GM10266 (cell line): ENCODE data around the gene BRD2.
A peak's percentile ranks its signal among the peaks of the same experiment; 100 is the strongest.

Experiments
- DNase-seq: peaks from one replicate; pipeline ENCODE4 v3.0.0; 2012; ENCODE audit errors: extremely low spot score
- TF ChIP-seq, protein P1 (sequence below): IDR thresholded peaks from 2 replicates; pipeline ENCODE4 v1.5.1; 2012; ENCODE audit warnings: mild to moderate bottlenecking, low read depth; ENCODE audit not compliant: control insufficient read depth, insufficient read depth; ENCODE audit errors: missing control alignments

BRD2 gene

DNA sequence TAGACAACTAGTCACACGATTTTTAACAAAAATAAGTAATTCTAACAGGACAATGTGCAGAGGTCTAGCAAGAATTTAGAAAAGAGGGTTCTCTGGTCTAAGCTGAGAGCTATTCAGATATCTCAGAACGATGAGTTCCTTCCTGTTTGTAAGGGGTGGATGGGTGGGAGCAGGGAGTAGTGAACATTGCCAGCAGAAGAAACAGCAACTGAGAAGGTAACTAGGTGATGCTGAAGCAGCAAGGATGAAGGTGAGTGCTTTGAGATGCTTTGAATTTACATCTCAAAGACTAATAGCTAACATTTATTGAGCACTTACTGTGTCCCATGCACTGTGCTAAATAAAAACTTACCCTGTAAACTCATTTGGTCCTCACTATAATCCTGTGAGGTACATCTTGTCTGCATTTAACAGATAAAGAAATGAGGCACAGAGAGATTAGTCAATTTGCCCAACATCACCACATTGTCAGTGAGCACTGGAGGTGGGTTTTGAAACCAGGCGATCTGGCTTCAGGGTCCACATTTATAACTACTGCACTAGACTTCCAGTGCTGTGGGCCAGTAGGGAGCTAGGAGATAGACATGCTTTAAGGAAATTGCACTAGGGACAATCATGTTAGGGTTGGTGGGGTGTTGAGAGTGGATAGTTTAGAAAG is 15.7 kb downstream of the BRD2 start:
- no peak for DNase-seq

DNA sequence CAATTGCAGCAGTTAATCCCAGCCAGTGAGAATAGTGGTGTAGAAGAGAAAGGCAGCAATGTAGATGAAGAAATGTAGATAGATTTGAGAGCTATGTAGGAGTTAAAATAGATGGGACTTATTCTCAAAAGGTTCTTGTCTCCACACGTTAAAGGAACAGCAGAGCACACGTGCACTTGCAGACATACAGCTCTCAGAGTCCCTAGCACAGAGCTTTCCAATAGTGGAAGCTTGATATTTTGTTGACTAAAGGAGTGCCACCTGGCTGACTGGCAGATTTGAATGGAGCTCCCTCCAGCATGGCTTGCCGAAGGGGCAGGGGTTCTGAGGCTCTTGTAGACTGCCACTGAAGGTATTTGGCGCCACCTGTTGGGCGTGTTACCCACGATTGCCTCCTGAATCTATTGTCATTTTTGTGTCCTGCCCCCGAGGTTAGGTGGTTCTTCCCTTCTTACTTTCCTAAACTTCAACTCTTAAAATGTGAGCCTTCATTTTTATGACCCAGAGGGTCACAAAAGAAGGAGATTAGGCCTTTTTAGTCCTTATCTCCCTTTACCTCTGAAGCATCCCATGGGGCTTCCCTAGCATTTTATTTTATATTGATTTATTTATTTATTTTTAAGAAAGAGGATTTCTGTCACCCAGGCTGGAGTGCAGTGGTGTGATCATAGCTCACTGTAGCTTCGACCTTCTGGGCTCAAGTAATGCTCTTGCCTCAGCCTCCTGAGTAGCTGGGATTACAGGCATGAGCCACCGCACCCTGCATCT is 16.4 kb downstream of the BRD2 start:
- TF ChIP-seq, protein P1, sequence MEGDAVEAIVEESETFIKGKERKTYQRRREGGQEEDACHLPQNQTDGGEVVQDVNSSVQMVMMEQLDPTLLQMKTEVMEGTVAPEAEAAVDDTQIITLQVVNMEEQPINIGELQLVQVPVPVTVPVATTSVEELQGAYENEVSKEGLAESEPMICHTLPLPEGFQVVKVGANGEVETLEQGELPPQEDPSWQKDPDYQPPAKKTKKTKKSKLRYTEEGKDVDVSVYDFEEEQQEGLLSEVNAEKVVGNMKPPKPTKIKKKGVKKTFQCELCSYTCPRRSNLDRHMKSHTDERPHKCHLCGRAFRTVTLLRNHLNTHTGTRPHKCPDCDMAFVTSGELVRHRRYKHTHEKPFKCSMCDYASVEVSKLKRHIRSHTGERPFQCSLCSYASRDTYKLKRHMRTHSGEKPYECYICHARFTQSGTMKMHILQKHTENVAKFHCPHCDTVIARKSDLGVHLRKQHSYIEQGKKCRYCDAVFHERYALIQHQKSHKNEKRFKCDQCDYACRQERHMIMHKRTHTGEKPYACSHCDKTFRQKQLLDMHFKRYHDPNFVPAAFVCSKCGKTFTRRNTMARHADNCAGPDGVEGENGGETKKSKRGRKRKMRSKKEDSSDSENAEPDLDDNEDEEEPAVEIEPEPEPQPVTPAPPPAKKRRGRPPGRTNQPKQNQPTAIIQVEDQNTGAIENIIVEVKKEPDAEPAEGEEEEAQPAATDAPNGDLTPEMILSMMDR = peak; percentile 92
- peak; percentile 68 for DNase-seq

More for the DNA sequence above, 15.7 kb downstream of the BRD2 start:
- TF ChIP-seq, protein P1 = no peak

DNA sequence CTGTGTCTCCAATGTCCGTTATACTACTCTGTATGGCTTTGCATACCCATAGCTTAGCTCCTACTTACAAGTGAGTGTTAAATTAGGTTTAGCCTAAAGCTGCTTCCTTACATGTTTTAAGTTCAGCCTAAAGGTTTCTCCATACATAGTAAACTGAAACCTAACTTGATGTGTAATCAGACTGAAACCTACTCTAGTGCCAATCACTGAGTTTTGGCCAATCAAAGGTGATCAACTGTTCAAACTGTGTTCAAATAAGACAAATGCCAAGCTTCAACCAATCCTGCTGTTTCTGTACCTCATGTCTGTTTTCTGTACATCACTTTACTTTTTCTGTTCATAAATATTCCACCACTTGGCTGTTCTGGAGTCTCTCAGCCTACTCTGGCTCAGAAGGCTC is 21.0 kb downstream of the BRD2 start:
- TF ChIP-seq, protein P1 = no peak
- no peak for DNase-seq

DNA sequence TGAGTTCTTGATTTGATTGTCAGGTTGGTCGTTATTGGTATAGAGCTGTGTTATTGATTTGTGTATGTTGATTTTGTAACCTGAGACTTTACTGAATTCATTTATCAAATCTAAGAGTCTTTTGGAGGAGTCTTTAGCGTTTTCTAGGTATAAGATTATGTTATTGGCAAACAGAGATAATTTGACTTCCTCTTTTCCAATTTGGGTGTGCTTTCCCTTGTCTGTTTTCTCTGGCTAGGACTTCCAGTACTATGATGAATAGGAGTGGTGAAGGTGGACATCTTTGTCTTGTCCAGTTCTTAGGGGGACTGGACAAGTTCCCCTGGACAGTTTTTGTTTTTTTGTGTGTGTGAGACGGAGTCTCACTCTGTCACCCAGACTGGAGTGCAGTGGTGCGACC is 23.6 kb downstream of the BRD2 start:
- TF ChIP-seq, protein P1 = no peak

DNA sequence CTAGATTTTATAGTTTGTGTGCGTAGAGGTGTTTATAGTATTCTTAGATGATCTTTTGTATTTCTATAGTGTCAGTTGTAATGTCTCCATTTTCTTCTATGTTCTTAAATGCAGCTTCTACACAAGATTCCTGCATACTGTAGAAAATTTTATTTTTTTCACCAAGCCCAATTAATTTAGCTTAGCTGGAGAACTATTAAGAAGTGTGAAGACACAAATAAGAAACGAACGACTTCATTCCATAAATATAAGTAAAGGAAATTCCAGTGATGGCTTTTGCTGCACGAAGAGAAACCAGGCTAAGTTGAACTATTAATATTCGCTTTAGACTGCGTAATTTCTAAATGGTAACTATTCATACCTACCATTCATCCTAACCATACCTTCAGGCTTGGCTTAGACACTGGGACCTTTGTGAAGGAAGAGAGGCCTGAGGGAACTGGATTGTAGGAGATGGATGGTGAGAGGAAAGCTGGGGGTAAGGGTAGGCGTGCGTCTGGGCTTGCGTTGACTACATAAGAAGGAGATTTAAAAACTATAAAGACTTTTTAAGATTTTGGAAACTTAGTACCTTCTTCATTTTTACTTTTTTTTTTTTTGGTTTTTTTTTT is 25.1 kb downstream of the BRD2 start:
- no peak for DNase-seq
- TF ChIP-seq, protein P1 = no peak

More for the DNA sequence above, 23.6 kb downstream of the BRD2 start:
- no peak for DNase-seq

DNA sequence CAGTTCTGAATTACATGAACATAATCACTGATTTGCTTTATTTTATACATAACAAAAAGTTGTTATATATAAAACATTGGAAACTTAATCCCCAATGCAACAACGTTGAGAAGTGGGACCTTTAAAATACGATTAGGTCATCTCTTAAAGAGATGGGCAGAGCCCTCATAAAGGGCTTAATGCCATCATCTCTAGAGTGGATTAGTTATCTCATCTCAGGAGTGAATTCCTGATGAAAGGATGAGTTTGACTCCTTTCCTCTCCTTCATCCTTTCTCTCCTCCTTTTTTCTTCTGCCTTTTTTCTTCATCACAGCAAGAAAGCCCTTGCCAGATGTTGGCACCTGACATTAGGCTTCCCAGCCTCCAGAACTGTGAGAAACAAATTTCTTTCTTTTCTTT is 27.1 kb downstream of the BRD2 start:
- TF ChIP-seq, protein P1 = no peak
- DNase-seq = no peak
